GM12874 (cell line): ENCODE measurements around the gene LUC7L3.

ENCODE experiments used
- TF ChIP-seq, protein P1 (sequence below): IDR thresholded peaks from 2 replicates; pipeline ENCODE4 v1.5.1; 2011; ENCODE audit warnings: low read depth, mild to moderate bottlenecking, control low read depth, low read length, moderate library complexity; ENCODE audit not compliant: insufficient read depth

The LUC7L3 gene

DNA sequence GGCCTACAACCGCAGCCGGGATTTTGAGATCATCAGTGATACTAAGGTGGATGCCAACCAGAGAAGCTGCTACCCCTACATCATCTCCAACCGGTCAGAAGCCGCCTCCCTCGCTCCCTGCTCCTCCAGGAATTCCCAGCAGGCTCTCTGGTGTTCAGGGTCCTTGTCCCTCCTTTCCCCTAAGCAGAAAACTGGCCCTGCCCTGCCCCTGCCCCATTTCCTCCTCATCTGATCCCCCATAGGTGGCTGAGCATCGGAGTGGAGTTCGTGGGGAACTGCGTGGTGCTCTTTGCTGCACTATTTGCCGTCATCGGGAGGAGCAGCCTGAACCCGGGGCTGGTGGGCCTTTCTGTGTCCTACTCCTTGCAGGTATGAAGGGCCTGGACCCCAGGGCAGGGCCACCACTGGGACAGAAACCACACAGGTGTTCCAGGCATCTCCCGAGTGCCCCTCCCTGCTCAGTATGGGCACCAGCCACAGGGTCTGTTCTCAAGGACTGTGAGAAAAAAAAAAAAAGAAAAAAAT is 41.5 kb upstream of the LUC7L3 start:
- TF ChIP-seq, protein P1, sequence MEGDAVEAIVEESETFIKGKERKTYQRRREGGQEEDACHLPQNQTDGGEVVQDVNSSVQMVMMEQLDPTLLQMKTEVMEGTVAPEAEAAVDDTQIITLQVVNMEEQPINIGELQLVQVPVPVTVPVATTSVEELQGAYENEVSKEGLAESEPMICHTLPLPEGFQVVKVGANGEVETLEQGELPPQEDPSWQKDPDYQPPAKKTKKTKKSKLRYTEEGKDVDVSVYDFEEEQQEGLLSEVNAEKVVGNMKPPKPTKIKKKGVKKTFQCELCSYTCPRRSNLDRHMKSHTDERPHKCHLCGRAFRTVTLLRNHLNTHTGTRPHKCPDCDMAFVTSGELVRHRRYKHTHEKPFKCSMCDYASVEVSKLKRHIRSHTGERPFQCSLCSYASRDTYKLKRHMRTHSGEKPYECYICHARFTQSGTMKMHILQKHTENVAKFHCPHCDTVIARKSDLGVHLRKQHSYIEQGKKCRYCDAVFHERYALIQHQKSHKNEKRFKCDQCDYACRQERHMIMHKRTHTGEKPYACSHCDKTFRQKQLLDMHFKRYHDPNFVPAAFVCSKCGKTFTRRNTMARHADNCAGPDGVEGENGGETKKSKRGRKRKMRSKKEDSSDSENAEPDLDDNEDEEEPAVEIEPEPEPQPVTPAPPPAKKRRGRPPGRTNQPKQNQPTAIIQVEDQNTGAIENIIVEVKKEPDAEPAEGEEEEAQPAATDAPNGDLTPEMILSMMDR: no peak

DNA sequence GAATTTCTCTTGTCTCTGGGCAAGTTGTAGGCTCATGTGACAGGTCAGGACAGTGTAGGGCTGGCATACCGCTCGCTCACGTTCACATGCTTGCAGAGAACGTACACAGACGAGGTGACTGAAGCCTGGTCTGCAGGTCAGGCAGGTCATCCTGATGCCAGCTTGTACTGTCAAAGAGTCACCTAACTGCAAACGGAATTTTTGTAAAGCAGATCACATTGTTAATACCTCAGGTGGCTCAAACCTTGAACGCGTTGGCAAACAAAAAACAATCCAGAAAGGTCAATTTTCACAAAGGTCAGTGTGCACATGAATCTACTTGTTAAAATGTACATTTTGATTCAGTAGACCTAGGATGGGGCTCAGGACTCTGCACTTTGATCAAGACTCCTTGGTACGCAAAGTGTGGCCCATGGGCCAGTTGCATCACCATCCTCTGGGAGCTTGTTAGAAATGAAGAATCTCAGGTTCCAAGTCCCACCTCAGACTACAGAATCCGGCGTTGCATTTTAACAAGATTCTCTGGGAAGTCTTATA is 40.3 kb upstream of the LUC7L3 start:
- TF ChIP-seq, protein P1: no peak

DNA sequence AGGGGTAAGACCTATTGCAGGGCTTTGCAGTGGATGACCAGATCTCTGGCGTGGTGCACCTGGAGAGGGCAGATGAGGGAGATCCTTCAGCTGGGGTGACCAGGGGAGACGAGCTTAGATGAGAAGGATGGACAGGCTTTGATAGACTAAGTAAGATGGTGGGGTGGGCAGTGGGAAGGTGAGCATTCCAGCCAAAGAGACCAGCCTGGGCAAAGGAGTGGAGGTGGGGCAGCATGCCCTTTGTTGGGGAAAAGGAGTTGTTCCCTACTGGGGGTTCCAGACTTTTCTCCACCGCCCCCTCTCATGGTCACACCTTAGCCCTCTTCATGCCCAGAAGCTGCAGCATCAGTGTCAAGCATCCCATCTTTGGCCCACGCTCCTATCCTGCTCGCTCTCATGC is 39.3 kb upstream of the LUC7L3 start:
- TF ChIP-seq, protein P1: no peak

DNA sequence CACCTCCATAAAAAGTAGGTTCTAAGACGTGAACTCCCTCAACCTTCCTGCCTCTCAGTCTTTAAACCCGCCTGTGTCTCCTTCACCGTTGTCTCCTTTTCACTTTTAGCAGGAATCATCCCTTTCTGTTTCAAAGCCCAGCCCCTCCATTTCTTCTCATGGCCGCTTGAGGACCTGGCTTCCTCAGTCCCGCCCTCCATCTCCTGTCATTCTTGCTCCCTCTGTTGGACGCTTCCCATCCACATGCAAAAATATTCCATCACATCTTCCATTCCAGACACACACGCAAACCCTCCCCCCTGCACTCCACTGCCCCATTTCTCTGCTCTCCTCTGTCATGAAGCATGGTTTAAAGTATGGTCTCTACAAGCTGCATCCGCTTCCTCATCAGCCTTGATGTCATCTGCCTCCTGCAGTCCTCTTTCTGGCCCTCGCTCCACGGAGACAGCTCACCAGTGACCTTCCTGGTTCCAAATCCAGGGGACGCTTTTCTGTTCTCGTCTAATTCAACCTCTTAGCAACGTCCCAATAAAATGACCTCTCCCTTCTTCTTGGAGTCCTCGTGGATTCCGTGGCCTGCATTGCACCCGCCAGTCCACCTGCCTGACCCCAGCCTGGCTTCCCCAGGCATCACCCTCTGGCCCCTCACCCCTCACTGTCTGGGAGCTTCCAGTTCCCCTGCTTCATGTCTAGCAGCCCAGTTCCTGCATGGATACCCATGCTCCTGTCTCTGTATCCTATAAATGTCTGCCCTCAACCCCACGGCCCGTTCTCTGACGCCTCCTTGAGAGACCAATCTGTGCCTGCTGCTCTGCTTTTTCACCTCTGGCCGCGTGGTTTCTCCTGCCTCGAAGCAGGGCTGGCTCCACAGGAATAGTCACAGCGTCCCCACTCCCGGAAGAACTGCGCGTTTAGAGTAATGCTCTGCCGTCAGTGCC is 37.9 kb upstream of the LUC7L3 start:
- TF ChIP-seq, protein P1: no peak

DNA sequence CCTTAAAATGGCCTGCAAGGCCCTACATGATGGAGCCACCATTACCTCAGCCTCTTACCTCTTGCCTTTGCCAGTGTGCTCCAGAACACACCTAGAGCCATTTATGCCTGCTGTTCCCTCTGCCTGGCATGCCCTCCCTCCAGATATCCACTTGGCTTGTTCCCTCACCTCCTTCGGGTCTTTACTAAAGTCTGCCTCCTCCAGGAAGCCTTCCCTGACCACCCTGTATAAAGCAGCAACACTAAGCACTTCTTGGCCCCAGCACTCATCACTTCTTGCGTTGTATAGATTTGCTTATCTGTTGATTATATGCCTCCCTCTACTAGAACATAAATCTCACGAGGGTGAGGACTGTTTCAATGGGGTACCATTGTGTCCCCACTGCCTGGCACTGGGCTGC is 37.0 kb upstream of the LUC7L3 start:
- TF ChIP-seq, protein P1: no peak

DNA sequence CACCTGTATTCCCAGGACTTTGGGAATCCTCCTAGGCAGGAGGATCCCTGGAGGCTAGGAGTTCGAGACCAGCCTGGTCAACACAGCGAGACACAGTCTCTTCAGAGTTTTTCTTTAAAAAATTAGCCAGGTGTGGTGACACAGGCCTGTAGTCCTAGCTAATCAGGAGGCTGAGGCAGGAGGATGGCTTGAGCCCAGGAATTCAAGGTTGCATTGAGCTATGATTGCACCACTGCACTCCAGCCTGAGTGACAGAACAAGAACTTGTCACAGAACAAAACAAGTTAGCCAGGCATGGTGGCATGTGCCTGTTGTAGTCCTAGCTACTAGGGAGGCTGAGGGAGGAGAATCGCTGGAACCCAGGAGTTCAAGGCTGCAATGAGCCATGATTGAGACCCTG is 36.5 kb upstream of the LUC7L3 start:
- TF ChIP-seq, protein P1: no peak

DNA sequence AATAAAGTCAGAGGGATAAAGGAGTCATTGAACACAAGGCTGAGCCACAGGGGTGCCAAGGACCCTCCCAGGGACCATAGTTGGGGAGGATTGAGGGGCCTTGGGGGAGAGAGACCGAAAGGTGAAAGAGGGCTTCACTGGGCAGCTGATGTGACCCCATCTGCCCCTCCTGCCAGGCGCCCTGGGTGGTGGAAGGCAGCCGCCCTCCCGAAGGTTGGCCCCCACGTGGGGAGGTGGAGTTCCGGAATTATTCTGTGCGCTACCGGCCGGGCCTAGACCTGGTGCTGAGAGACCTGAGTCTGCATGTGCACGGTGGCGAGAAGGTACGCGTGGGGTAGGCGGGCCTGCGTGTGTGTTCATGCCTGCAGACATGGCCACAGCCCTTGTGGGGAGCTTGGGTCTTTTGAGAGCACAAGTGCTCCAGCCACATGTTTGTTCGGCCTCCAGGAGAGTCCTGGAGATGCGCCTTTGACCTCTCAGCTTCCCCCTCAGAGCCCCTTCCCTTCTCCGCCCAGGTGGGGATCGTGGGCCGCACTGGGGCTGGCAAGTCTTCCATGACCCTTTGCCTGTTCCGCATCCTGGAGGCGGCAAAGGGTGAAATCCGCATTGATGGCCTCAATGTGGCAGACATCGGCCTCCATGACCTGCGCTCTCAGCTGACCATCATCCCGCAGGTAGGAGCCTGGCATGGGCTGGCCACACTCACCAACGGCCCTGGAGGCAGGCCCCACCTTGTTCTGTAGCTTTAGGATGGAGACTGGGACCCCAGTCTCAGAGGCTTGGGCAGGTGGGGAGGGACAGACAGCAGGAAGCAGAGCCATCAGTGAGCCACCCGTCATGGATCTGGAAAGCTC is 35.7 kb upstream of the LUC7L3 start:
- TF ChIP-seq, protein P1: no peak
